SK-N-SH treated with all-trans-retinoic acid at 6 μM for 48 hours (cell line): ENCODE measurements around the gene AGAP2.
A peak's percentile ranks its signal among the peaks of the same experiment; 100 is the strongest.

Source experiments
- ATAC-seq: fragments of 200-7000 bp; cut with Tn5 transposase; 3 replicates; pipeline ENCODE4 v1.9.1; 2020; ENCODE audit warnings: mild to moderate bottlenecking, moderate library complexity
- ARNTL ChIP-seq: fragments of 450-650 bp; formaldehyde crosslinking; IDR thresholded peaks from 2 replicates; pipeline ENCODE4 v1.5.0; 2020; ENCODE audit warnings: low read depth, mild to moderate bottlenecking, moderate library complexity, borderline replicate concordance
- CREB5 ChIP-seq: fragments of 250-450 bp; sonication (Bioruptor Pico); IDR thresholded peaks from 2 replicates; pipeline ENCODE4 v1.5.1; 2020; ENCODE audit warnings: low read depth, mild to moderate bottlenecking, moderate library complexity
- ISL1 ChIP-seq: fragments of 250-450 bp; sonication (Bioruptor Pico); IDR thresholded peaks from 2 replicates; pipeline ENCODE4 v2.1.2; 2022; ENCODE audit warnings: mild to moderate bottlenecking, moderate library complexity
- PATZ1 ChIP-seq: fragments of 250-450 bp; sonication (Bioruptor Pico); IDR thresholded peaks from 2 replicates; pipeline ENCODE4 v1.8.0; 2020; ENCODE audit warnings: mild to moderate bottlenecking, moderate library complexity, borderline replicate concordance
- PPARA ChIP-seq: fragments of 250-450 bp; sonication (Bioruptor Pico); IDR thresholded peaks from 2 replicates; pipeline ENCODE4 v1.5.0; 2020; ENCODE audit warnings: mild to moderate bottlenecking, borderline replicate concordance
- RARB ChIP-seq: fragments of 250-450 bp; sonication (Bioruptor Pico); IDR thresholded peaks from 2 replicates; pipeline ENCODE4 v1.8.0; 2021; ENCODE audit warnings: mild to moderate bottlenecking, moderate library complexity
- TOX ChIP-seq: fragments of 250-450 bp; sonication (Bioruptor Pico); IDR thresholded peaks from 2 replicates; pipeline ENCODE4 v1.8.0; 2021; ENCODE audit warnings: mild to moderate bottlenecking, moderate library complexity, borderline replicate concordance
- TSHZ2 ChIP-seq: fragments of 250-450 bp; sonication (Bioruptor Pico); IDR thresholded peaks from 2 replicates; pipeline ENCODE4 v1.5.0; 2020; ENCODE audit warnings: mild to moderate bottlenecking, moderate library complexity
- ZNF565 ChIP-seq: fragments of 450-650 bp; formaldehyde crosslinking; conservative IDR thresholded peaks from 2 replicates; pipeline ENCODE4 v1.5.0; 2020; ENCODE audit warnings: low read depth, mild to moderate bottlenecking, moderate library complexity

The AGAP2 gene

GRCh38 chr12:57738661-57739237 lies at the start of gene AGAP2:
Gene AGAP2 (minus strand): TSS chr12:57738742. CDS start chr12:57738246, 496 bp downstream.
- ATAC-seq = peak; percentile 34
- TF ChIP-seq PATZ1 (CRISPR knock-in tag) = peak; percentile 80; the same call in 1 of the 2 replicates
- no peak for TF ChIP-seq CREB5 (CRISPR knock-in tag)

GRCh38 chr12:57783861-57784260 lies 45.3 kb upstream of the AGAP2 start:
- no peak for TF ChIP-seq PPARA

GRCh38 chr12:57783466-57783801 lies 44.9 kb upstream of the AGAP2 start:
- TF ChIP-seq ARNTL (CRISPR knock-in tag) (no peak), ZNF565 (CRISPR knock-in tag) (no peak), TOX (no peak), PATZ1 (CRISPR knock-in tag) (no peak), ISL1 (CRISPR knock-in tag) (no peak)
- no peak for ATAC-seq

More at GRCh38 chr12:57783861-57784260, 45.3 kb upstream of the AGAP2 start:
- ATAC-seq = no peak

GRCh38 chr12:57782608-57783465 lies 44.3 kb upstream of the AGAP2 start, which contains the start of gene TSFM:
Gene TSFM (plus strand): TSS chr12:57782787. CDS start chr12:57782802, 15 bp downstream.
- ATAC-seq = peak; percentile 91

More at GRCh38 chr12:57782608-57783465, 44.3 kb upstream of the AGAP2 start, which contains the start of gene TSFM:
- TF ChIP-seq TOX (no peak), PATZ1 (CRISPR knock-in tag) (peak; percentile 74; the same call in 1 of the 2 replicates), RARB (CRISPR knock-in tag) (no peak), TSHZ2 (CRISPR knock-in tag) (0 out of 2 replicates have a peak, but pooled peaks have one; percentile 13)
